Panc1 (cell line): ENCODE results near the gene KIF21B.

Experiments
- CTCF ChIP-seq: fragments of 450-650 bp; IDR thresholded peaks from 2 replicates; pipeline ENCODE4 v1.5.1; 2017; ENCODE audit warnings: mild to moderate bottlenecking
- POLR2AphosphoS5 ChIP-seq: IDR thresholded peaks from 2 replicates; pipeline ENCODE4 v1.6.1; 2012; ENCODE audit warnings: mild to moderate bottlenecking, low read depth, low read length, moderate library complexity
- SIN3A ChIP-seq: IDR thresholded peaks from 2 replicates; pipeline ENCODE4 v1.6.1; 2012; ENCODE audit warnings: low read depth, mild to moderate bottlenecking, low read length, moderate library complexity, borderline replicate concordance; ENCODE audit not compliant: insufficient read depth
- TCF7L2 ChIP-seq: IDR thresholded peaks from 2 replicates; pipeline ENCODE4 v1.6.1; 2011; ENCODE audit warnings: mild to moderate bottlenecking, low read depth, low read length, inconsistent platforms
- TF ChIP-seq, protein P1 (sequence below), 2 experiments: IDR thresholded peaks; 2 replicates each; pipeline ENCODE4 v1.6.1; 2011 to 2012; ENCODE audit warnings: low read depth in 2 of 2, control low read depth in 1 of 2, low read length in 1 of 2, mild to moderate bottlenecking in 1 of 2, moderate library complexity in 1 of 2; ENCODE audit not compliant: insufficient read depth in 1 of 2

- TF ChIP-seq CTCF: no peak
- TF ChIP-seq, protein P1, sequence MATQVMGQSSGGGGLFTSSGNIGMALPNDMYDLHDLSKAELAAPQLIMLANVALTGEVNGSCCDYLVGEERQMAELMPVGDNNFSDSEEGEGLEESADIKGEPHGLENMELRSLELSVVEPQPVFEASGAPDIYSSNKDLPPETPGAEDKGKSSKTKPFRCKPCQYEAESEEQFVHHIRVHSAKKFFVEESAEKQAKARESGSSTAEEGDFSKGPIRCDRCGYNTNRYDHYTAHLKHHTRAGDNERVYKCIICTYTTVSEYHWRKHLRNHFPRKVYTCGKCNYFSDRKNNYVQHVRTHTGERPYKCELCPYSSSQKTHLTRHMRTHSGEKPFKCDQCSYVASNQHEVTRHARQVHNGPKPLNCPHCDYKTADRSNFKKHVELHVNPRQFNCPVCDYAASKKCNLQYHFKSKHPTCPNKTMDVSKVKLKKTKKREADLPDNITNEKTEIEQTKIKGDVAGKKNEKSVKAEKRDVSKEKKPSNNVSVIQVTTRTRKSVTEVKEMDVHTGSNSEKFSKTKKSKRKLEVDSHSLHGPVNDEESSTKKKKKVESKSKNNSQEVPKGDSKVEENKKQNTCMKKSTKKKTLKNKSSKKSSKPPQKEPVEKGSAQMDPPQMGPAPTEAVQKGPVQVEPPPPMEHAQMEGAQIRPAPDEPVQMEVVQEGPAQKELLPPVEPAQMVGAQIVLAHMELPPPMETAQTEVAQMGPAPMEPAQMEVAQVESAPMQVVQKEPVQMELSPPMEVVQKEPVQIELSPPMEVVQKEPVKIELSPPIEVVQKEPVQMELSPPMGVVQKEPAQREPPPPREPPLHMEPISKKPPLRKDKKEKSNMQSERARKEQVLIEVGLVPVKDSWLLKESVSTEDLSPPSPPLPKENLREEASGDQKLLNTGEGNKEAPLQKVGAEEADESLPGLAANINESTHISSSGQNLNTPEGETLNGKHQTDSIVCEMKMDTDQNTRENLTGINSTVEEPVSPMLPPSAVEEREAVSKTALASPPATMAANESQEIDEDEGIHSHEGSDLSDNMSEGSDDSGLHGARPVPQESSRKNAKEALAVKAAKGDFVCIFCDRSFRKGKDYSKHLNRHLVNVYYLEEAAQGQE (IDR thresholded peaks at IDR 0.05; ENCODE audit: insufficient read depth in 1 of 2, low read depth in 2 of 2, low read length in 1 of 2): no peak
- no peak for TF ChIP-seq POLR2AphosphoS5
- TF ChIP-seq TCF7L2: no peak
- TF ChIP-seq SIN3A: no peak
Measured at GRCh38 chr1:201017828-201018163, 5.7 kb downstream of the KIF21B start.
